HG02938 (cell line): ENCODE measurements around the gene AHRR.

ENCODE experiments used
- ATAC-seq: cut with Tn5 transposase; IDR thresholded peaks from one replicate; pipeline ENCODE4 v1.9.1; 2021; ENCODE audit warnings: mild to moderate bottlenecking, moderate library complexity; ENCODE audit not compliant: unreplicated experiment

AHRR gene

GRCh38 chr5:425714-426113 is 104.2 kb downstream of the AHRR start:
- no peak for ATAC-seq

- no peak for ATAC-seq
Measured at GRCh38 chr5:426392-426976, 105.0 kb downstream of the AHRR start.

GRCh38 chr5:427415-428087 is 106.0 kb downstream of the AHRR start:
- ATAC-seq, result no peak

GRCh38 chr5:428219-428618 is 106.7 kb downstream of the AHRR start:
- ATAC-seq, result no peak

DNA sequence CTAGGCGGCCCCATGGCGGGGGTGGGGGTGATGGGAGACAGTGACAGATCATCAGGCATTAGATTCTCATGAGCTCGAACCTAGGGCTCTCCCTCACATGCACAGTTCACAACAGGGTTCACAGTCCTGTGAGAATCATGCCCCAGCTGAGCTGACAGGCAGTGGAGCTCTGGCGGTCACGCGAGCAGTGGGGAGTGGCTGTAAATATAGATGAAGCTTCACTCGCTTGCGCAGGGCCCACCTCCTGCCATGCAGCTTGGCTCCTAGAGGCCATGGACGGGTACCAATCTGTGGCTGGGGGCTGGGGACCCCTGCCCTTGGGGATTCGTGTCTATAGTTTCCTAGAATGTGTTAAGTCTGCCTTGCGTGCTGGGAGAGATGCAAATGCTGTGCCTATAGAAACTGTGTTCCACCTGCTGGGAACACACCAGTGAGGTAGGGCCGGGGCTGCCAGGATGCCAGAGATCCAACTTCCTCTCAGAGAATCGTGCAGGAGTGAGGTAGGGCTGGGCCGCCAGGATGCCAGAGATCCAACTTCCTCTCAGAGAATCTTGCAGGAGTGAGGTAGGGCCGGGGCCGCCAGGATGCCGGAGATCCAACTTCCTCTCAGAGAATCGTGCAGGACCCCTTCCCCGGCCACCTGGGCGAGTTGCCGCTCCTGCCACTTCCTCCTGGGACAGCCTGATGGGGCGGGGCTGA is 107.4 kb downstream of the AHRR start:
- ATAC-seq, result no peak

- no peak for ATAC-seq
Measured at GRCh38 chr5:429453-430188, 108.1 kb downstream of the AHRR start.

DNA sequence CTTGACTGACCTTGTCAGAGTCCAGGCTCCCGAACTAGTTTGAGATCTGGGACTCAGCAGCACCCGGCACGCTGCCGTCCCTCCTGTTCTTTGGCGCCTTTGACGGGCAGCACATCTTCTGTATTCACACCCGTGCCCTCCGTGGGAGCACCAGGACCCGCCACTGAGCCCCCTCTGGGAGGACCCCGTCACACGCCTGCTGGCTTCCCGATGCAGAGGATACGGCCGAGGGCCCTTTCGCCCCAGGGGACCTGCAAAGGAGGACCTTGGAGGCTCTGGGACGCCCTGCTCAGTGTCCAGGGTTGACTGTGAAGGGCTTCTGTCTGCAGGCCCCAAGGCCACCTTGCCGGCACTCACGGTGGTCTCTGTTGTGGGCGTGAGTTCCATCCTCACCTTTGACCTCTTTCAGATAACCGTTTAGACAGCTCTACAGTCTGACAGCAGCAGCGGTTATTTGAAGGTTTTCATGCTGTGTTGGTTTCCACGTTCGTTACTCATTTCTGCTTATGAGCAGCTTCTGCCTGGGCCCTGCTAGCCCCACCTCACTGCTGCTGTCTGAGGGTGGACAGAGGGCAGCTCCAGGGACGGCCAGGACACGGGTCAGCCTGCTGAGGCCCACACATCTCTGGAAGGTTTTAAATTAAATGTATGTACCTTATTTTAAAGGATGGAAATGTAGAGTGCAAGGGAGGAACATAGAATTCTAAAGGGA is 108.9 kb downstream of the AHRR start:
- ATAC-seq, result no peak

DNA sequence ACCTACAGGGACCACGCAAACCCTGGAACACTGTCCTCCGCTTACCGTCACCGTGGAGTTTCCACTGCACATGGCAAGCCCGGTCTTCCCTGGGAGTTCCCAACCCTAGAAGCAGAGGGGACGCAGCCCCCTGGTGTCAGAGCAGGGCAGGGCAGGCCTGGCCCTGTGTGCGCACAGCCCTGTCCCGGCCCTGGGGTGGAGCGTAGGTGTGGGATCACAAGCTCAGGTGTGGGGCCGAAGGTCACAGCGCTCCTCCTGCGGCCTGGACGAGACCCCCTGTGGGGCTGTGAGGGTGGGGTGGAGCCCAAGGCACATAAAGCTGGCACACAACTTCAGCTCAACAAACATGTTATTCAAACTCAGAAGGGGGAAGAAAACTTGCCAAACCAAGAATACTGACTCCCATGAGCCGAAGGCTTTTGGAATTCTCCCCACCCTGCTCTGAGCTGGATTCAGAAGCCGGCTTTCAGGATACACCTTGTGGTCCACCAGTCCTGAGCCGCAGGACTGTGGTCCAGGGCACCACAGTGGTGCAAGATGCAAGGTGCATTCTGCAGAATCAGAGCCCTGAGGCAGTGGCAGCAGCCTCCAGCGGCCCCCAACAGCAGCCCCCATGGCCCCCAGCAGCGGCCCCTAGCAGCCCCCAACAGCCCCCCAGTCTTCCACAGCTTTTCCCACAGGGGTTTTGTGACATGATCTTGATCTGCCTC is 109.6 kb downstream of the AHRR start:
- no peak for ATAC-seq

DNA sequence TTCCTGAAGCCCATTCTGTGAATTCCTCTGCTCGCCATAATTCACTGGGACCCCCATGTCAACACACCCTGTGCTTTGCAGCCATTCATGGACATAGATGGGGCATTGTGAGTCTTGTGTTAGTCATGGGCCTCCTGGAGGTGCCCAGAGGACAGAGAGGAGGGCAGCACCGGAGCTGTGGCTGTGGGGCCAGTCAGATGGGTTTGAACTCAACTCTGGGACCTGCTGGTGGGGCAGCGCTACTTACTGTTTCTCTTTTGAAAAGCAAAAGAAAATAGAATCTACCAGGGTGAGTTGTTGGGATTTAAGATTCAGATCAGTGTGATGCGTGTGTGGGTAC is 110.2 kb downstream of the AHRR start:
- no peak for ATAC-seq

DNA sequence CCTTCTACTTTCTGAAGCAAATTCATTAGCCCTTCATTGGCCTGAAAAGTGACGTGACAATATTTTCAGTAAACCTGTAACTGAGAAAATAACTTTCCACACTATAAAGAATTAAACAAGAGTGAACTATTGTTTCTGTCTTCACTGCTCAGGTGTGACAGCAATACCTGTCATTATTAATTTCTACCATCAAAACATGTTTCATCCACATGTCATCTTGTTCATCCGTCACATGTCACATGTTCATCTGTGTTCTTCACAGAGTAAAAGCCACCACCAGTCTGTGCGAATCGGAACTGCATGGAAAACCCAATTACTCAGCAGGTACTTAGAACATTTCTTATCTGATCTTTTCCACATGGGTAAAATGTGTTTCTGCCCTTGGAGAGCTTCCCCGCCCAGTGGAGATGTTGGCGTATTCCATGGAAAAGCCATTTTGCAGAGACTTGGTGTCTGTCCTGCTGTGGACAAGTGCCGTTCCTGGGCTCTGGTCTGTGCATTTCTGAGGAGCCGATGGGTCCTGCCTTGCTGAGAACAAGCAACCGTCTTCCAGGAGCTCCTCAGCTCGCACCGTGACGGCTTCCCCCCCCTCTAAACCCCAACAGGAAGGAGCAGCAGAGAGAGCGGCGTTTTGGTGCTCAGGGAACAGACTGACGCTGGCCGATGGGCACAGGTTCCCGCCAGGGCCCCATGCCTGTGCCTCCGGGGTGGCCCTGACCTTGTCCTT is 110.8 kb downstream of the AHRR start:
- ATAC-seq, result no peak

DNA sequence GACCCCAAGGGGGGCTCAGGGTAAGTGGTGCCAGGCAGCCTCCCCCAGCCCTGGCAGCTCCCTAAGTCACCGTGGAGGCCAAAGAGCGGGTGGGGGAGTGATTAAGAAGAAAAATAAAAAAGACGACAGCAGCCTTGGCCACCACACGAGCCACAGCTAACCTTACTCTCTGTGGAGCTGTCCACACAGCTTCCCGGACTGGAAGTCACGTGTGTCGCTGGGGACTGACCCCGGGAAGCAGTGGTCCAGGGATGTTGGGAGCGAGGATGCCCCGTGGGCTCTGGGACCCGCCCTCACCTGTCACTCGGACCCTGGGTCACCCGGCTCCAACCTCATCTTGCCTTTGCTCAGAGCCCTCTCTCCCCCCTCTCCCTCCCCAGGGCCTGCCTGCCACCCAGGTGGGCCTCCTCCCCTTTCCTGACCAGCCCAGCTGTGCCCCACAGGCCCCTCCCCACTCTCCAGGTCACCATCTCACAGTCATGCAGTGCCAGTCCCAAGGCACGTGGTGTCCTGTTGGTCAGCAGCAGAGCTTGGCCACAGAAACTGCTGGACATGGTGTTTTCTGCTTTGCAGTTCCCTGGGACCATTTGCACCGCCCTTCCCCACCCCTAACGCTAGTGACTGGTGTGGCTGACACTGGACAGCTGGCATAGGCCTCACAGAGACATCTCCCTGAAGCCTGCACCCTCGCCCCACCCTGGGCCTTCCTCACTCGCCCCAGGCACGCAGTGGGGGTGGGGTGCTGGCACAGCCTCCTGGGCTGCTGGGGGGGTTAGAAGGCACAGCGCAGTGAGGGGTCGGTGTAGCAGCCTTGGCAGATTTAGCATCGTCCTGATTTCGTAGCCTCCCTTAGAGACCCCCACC is 111.6 kb downstream of the AHRR start:
- no peak for ATAC-seq

DNA sequence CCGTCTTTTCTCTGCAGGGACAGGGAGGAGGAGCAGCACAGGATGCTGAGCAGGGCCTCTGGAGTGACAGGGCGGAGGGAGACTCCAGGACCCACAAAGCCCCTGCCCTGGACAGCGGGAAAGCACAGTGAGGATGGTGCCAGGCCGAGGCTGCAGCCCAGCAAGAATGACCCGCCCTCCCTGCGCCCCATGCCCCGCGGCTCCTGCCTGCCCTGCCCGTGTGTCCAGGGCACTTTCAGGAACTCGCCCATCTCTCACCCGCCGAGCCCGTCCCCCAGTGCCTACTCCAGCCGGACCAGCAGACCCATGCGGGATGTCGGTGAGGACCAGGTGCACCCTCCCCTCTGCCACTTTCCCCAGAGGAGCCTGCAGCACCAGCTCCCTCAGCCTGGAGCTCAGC is 112.3 kb downstream of the AHRR start:
- ATAC-seq, result no peak

GRCh38 chr5:434443-435146 is 113.1 kb downstream of the AHRR start:
- no peak for ATAC-seq

DNA sequence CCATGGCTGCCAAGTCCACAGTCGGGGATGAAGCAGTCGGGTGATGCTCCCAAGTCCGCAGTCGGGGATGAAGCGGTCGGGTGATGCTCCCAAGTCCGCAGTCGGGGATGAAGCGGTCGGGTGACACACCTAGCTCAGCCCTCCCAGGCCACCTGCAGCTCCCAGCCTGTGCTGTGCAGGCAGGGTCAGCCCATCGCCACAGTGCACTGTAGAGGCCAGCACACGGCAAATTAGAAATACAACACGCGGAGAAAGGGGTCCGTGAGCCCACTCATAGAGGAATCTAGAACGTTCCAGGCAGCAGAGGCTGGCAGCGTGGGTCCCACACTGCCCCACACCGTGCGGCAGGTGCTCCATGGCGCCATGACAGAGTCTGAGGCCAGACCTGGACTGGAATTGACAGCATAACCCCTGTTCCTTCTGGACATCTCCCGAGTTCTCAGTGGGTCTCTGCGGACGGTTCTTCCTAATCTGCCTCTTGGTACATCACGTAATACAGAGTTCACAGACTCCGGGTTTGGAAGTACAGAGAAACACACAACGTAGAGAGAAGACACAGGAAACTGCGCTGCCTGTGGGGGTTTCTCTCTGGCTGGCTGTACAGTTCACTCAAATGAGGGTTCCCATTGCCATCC is 113.8 kb downstream of the AHRR start:
- ATAC-seq, result no peak

GRCh38 chr5:435961-436640 is 114.6 kb downstream of the AHRR start:
- ATAC-seq, result no peak

GRCh38 chr5:436641-436975 is 115.1 kb downstream of the AHRR start:
- ATAC-seq, result no peak

- no peak for ATAC-seq
Measured at GRCh38 chr5:437281-437771, 115.8 kb downstream of the AHRR start.
